Effector CD8-positive, alpha-beta T cell (primary cell): ENCODE measurements around the gene ATP11A.
"Not testable (repeated sequence)": the region's sequence is repeated elsewhere in the genome, so short reads cannot be mapped to it uniquely, and the experiment has no call there.

ENCODE experiments used
- DNase-seq: peaks from one replicate; lab custom pipeline; 2025; lab: John Stamatoyannopoulos, UW

ATP11A gene

DNA sequence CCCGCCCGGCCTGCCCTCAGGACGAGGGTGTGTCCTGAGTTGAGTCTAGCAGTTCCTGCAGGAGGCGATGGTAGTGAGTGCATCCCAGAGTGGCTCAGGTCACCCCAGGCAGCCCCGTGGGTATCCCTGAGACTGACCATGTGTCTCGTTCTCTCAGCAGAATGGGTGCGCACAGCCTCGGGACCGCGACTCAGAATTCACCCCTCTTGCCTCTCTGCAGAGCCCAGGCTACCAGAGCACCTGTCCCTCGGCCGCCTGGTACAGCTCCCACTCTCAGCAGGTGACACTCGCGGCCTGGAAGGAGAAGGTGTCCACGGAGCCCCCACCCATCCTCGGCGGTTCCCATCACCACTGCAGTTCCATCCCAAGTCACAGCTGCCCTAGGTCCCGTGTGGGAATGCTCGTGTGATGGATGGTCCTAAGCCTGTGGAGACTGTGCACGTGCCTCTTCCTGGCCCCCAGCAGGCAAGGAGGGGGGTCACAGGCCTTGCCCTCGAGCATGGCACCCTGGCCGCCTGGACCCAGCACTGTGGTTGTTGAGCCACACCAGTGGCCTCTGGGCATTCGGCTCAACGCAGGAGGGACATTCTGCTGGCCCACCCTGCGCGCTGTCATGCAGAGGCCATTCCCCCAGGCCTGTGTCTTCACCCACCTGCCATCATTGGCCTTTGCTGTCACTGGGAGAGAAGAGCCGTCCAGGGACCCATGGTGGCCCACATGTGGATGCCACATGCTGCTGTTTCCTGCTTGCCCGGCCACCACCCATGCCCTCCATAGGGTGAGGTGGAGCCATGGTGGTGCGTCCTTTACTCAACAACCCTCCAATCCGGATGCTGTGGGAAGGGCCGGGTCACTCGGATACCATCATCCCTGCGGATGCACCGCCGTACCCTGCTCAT is 192.1 kb downstream of the ATP11A start:
- DNase-seq, result no peak

- DNase-seq, result no peak
These were observed 192.8 kb downstream of the ATP11A start for GRCh38 chr13:112882555-112883024.

- DNase-seq, result no peak
These were observed 193.6 kb downstream of the ATP11A start for GRCh38 chr13:112883241-112883945.

GRCh38 chr13:112884700-112885099 is 194.9 kb downstream of the ATP11A start:
- DNase-seq, result not testable (repeated sequence)

DNA sequence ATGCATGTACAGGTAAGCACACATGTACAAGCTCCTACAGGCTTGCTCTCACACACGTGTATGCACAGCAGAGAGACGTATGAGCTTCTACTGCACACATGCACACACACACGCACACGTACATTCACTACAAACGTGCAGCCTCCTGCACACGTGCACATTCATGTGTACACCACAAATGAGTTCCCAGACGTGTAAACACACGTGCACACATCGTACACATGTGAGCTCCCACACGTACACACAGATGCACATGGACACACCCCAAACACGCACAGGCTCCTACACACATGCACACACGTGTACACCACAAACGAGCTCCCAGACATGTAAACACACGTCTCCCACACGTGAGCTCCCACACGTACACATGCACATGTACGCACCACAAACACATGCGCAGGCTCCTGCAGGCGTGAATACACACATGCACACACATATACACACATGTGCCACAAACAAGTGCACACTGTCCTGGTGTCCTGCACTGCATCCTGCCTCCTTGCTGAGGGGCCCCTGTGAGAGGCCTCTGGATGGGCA is 195.5 kb downstream of the ATP11A start:
- DNase-seq, result no peak

DNA sequence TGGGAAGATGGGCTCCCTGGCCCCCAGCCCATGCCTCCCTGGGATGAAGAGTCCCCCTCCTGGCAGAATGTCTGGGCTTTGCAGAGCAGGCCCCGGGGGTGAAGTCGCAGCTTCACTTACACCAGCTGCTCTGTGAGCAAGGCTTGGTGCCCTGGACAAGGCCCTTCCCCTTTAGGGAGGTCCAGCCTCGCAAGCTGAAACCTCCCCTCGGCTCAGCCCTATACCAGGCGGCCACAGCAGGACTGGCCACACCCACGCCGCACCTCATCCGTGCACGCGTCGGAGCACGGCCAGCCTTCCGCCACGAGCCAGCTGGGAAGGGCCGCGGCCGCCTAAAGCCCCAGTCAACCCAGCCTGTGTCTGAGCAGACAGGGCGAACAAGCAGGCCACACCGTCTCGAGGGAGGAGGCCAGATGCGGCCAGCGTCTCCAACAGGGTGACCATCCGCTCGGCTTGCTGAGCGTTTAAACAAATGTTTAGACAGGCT is 196.0 kb downstream of the ATP11A start:
- DNase-seq, result no peak

- DNase-seq, result no peak
These were observed 197.3 kb downstream of the ATP11A start for GRCh38 chr13:112887151-112887550.

DNA sequence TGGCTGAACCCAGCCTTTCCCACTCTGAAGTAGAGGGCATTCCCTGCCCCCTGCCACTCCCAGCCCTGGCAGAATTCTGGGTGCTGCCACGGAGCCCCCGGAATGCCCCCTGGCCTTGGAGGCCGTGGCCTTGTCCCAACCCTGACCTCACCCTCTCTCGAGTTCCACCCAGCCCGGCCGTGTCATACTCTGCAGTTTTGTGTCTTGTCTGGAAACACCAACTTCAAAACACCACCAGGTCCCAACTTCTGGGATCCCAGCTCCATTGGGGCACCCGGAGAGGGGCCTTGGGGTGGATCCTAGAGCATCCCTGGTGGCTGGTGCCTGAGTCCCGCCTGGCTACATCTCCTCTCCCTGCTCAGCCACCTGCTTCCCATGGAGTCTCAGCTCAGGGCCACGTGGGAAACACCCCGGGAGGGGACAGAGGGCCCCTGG is 197.7 kb downstream of the ATP11A start:
- no peak for DNase-seq

GRCh38 chr13:112888238-112889111 is 198.6 kb downstream of the ATP11A start:
- DNase-seq, result no peak

DNA sequence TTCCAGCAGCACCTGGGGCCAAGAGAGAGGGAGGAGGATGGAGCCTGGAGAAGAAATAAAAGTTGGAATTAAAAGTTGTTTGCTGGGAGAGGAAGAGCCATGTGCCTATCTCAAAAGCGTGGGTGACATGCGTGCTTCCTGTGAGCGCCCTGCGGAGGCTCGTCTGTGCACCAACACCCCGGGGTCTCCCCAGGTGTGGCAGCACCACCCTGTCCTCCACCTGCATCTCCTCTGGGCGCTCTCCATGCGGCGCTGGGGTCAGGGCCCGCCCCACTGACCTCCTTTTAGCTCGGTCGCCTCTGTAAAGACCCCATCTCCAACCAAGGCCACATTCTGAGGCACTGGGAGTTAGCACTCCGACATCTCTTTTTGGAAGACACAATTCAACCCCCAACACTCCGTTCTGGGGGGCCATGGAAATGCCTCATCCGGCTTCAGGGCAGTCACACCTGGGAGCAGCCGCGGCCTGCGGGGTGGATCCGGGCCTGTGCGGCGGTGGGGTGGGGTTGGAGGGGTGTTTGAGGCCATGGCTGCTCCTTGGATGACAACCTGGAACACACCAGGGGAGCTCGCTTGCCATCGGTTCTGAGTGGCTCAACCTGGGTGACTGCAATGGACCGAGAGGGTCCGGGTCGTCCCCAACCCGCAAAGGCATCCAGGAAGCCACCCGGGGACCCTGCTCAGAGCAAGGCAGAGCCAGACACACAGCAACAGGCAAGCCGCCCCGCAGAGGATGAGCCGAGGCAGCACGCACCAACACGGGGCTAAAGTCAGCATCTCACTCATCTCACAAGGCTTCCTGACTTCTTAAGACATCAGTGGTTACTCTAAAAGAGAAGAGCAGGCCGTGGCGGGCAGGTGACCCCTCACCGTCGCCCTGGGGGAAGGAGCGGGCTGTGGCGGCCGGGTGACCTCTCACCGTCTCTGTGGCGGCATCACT is 199.8 kb downstream of the ATP11A start:
- DNase-seq, result no peak

GRCh38 chr13:112890316-112891145 is 200.7 kb downstream of the ATP11A start:
- DNase-seq, result no peak

- DNase-seq, result no peak
These were observed 201.9 kb downstream of the ATP11A start for GRCh38 chr13:112891477-112892401.

DNA sequence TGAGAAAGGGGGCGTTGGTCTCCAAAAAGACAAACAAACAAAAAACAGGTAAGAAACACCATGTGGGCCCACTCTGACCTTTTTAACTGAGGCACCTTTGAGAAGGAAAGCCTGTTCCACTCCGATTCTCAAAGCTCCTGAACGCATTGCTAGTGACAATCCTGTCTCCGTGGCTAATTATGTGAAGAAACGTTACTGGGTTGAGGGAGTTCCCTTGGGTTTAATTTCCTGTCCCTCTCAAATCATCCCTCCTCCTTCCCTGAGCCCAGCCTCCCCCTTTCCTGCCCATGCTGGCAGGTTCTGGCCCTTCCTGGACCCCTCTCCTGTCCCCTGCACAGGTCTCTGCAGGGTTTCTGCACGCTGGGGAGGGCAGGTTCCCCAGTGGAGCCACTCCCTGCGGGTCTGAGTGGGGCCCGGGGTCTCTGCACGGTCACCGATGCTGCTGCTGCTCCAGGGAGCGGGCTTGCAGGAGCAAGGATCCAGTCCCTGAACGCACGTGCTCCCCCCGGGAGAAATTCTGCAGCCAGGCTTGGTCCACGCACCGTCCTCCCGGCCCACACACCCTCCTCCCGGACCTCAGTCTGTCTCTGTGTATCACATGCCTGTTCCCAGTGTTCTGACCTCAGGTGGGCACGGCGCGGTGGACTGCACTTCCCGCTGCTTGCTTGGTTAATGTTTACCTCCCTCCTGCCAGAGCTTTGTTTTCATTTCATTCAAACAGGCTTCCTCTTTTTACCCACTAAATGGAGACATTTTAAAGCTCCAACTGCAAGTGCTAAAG is 202.8 kb downstream of the ATP11A start:
- no peak for DNase-seq

DNA sequence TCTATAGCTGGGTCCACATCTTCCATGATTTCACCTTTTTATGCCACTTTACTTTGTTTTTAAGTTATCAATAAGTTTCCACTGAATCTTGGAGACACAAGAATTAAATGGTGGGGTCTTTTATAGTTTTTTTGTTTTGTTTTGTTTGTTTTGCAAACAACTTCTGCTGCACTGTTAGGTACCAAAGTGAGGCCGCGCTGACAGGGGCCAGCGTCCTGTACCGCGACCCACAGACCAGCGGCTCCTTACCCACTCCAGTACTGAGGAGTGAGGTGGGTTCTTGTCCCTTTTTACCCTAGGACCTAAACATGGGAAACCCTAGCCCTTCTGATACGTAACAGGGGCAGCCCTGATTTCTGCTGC is 203.3 kb downstream of the ATP11A start:
- DNase-seq, result no peak

GRCh38 chr13:112893570-112894422 is 204.0 kb downstream of the ATP11A start:
- DNase-seq, result no peak

DNA sequence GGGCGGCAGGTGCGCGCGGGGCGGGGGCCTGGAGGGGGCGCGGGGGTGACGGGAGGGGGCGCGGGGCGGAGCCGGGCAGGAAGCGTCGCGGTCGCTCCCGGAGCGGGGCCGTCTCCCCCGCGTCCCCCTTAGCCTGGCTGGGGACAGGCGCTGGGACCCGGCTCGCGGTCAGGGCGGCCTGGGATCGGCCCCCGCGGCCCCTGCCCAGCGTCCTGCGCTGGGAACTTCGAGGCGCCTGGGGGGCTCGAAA is 204.5 kb downstream of the ATP11A start:
- DNase-seq, result no peak
